Large intestine (tissue), 3 donors: ENCODE data around the gene RLN1. TPM values are rescaled to one million over a fixed set of nuclear protein-coding genes. Genes with fewer than 3 reads are reported as not detected.
"Not testable (repeated sequence)": the region's sequence is repeated elsewhere in the genome, so short reads cannot be mapped to it uniquely, and the experiment has no call there.

Experiments
- DNase-seq, 2 donors: peaks; one replicate each; pipeline versions ENCODE4 v3.0.0 to v3.0.0-alpha.2; 2013
- H3K27ac ChIP-seq: one replicate; pipeline ENCODE4 v1.5.1; 2013; ENCODE audit warnings: low read length
- H3K27me3 ChIP-seq: 2 replicates; pipeline ENCODE4 v1.6.1; 2013; ENCODE audit warnings: low read length; ENCODE audit not compliant: control insufficient read depth, insufficient read depth
- H3K36me3 ChIP-seq: 2 replicates; pipeline ENCODE4 v1.6.1; 2013; ENCODE audit warnings: low read length; ENCODE audit not compliant: control insufficient read depth, insufficient read depth
- H3K4me1 ChIP-seq: one replicate; pipeline ENCODE4 v1.6.1; 2013; ENCODE audit warnings: low read length; ENCODE audit not compliant: control insufficient read depth, insufficient read depth
- H3K4me3 ChIP-seq: one replicate; pipeline ENCODE4 v1.5.1; 2013; ENCODE audit warnings: low read length
- H3K9me3 ChIP-seq: one replicate; pipeline ENCODE4 v1.6.1; 2013; ENCODE audit warnings: mild to moderate bottlenecking, low read depth, low read length, moderate library complexity; ENCODE audit not compliant: control insufficient read depth
- WGBS: methylation state at CpG from one replicate; pipeline ENCODE4 v1.1.5; 2013; ENCODE audit warnings: low lambda C conversion rate; ENCODE audit not compliant: insufficient coverage; 5-methylcytosine and 5-hydroxymethylcytosine counted together
- polyA plus RNA-seq: library from polyadenylated mRNA; unstranded; fragments of 120-200 nt; gene quantifications from one replicate; pipeline ENCODE4 v1.2.1, GENCODE V29; 2013

Gene RLN1
- polyA plus RNA-seq, 1 donor = not detected

DNA sequence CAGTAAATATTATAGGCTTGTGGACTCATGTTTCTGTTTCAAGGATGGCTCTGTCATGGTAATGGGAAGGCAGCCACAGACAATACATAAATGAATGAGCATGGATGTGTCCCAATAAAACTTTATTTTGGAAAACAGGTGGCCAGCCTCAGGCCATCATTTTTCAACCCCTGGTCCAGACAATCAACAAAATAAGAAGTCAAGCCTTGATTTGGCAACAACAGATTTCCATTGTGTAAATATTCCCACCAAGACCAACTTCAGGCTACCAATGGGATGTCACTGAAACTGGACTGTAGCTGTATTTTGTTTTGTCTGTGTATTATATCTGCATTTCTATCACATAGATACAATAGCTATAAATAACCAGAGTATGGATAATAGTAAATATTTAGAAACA is 20.7 kb upstream of the RLN1 start:
- no peak for DNase-seq
- H3K27ac ChIP-seq = no peak overlapping the region
- no peaks in the 10 kb centered on the region for H3K27me3 ChIP-seq
- no peaks in the 10 kb centered on the region for H3K9me3 ChIP-seq
- H3K4me3 ChIP-seq = no peak overlapping the region
- H3K36me3 ChIP-seq = peaks cover 2% of the 10 kb centered on the region
- no peaks in the 10 kb centered on the region for H3K4me1 ChIP-seq

DNA sequence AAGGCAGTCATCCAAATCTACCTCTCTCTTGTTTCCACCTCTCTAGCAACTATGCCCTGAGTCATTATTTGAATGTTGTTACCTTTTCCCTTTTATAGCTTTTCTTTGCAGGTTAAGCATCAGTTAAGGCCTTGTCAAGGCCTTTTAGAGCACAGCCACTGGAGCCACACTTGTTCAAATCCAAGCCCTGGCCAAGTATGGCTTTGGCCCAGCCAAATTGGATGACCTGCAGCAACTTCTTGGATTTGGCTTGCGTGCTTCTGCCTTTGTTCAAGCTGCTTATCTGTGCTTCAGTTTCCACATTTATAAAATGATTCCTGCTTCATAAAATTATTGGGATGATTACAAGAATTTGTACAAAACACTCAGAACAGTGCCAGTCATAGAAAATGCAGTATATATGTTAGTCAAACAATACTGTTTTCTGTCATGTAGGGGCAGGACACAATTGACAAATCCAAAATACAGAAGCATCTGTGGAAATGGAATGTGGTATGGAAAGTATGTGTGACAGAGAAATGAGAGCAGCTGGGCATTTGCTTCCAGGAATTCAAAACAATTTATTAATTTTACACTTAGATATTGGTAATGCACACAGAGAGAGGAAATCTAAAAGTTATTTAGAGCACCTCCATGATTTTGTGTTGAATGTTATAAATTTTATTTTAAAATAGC is 17.9 kb upstream of the RLN1 start:
- no CpG with 5 or more reads among the region's 1 CpG for WGBS
- no peak for DNase-seq
- no peak overlapping the region for H3K4me3 ChIP-seq
- no peaks in the 10 kb centered on the region for H3K27me3 ChIP-seq
- peaks cover 2% of the 10 kb centered on the region for H3K36me3 ChIP-seq
- no peaks in the 10 kb centered on the region for H3K9me3 ChIP-seq
- H3K4me1 ChIP-seq = no peaks in the 10 kb centered on the region
- H3K27ac ChIP-seq = no peak overlapping the region

DNA sequence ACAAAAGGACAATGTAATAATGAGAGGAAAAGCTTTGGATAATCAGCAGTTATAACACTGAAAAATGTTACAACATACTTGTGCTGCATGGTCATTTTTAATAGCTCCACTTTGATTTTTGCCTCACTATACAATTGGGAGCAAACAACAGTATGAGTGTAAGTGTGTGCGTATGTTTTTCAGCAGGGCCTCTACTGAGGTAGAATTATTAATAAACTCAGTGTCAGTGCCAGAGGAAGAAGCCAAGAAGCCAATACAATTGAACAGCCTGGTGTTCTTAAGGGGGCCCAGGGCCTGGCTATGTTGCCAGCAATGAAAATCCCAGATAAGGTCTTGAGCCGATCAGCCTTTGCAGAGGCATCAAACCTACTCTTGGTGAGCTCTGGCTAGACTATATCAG is 16.1 kb upstream of the RLN1 start:
- H3K36me3 ChIP-seq = peaks cover 2% of the 10 kb centered on the region
- H3K27me3 ChIP-seq = no peaks in the 10 kb centered on the region
- DNase-seq = no peak
- no peak overlapping the region for H3K4me3 ChIP-seq
- H3K4me1 ChIP-seq = no peaks in the 10 kb centered on the region
- WGBS = no CpG with 5 or more reads among the region's 2 CpGs
- no peaks in the 10 kb centered on the region for H3K9me3 ChIP-seq
- no peak overlapping the region for H3K27ac ChIP-seq

DNA sequence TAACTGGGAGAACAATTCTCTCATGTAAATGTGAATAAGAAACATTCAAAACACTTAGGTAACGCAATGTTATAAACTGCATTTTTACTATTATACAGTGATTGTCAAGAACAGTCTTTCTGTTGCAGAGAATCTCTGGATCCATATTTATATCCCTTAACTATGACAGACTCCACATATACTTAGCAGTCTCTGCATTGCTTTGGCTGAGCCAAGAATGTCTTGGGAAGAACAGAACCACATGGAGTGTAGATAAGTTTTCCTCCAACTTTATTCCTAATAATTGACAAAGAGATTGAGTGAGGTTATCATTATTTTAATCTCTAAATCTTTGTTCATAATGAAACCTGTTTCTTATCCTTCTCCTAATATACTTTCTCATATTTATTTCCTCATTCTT is 15.6 kb upstream of the RLN1 start:
- no peaks in the 10 kb centered on the region for H3K9me3 ChIP-seq
- WGBS = 100% methylated on average over 1 of the region's 1 CpG
- DNase-seq = no peak
- no peak overlapping the region for H3K4me3 ChIP-seq
- H3K4me1 ChIP-seq = no peaks in the 10 kb centered on the region
- H3K27ac ChIP-seq = no peak overlapping the region
- H3K27me3 ChIP-seq = no peaks in the 10 kb centered on the region
- peaks cover 2% of the 10 kb centered on the region for H3K36me3 ChIP-seq

DNA sequence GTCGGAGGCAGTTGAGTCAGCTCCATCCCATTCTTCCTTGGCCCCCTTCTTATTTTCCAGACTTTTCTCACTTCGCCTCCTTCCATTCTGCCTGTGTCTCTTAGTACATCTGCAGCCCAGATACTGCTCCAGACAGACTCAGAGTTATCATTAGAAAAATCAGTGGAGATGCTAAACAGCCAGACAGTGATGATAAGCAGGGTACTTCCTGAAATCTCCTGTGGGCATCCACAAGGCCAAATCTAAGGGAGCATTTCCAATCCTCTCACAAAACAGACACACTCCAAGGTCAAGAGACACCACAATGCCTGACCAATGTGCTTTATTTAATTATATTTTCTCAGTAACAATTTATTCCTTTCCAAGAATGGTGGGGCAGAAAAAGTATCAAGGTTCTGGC is 14.5 kb upstream of the RLN1 start:
- Histone ChIP-seq H3K4me1 (no peaks in the 10 kb centered on the region), H3K4me3 (no peak overlapping the region), H3K27ac (no peak overlapping the region), H3K9me3 (peaks cover 7% of the 10 kb centered on the region), H3K27me3 (no peaks in the 10 kb centered on the region), H3K36me3 (peaks cover 2% of the 10 kb centered on the region)
- no peak for DNase-seq
- 100% methylated on average over 1 of the region's 2 CpGs for WGBS

DNA sequence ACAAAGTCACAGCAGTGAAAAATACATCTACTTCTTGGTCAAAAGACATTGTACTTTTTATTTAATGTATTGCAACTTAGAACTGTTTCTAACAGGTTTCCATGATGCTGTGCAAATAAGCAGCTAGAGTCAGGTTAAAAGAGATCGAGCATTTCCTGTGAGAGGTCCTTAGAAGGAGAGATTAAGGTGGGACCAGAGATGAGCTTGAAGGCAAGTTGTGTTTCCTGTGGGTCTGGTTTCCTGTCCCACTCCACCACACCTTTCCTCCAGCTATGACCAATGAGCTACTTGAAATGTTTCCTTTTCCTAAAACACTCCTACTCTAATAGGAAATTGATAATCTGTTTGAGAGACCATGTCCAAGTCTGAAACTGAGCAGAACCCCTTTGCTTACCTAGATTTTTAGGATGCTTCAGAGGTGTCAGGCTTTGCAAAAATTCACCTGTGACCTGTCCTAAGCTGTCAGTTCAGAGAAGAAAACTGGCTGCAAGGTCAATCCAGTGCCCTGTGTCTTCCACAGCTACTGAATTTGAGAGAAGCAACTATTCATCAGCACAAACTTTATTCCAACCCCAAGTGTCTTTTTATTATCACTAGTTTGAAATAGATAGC is 13.1 kb upstream of the RLN1 start:
- no peak for DNase-seq
- WGBS = 86% methylated on average over 1 of the region's 1 CpG
- no peaks in the 10 kb centered on the region for H3K4me1 ChIP-seq
- no peak overlapping the region for H3K27ac ChIP-seq
- H3K36me3 ChIP-seq = peaks cover 2% of the 10 kb centered on the region
- no peak overlapping the region for H3K4me3 ChIP-seq
- H3K9me3 ChIP-seq = peaks cover 7% of the 10 kb centered on the region
- H3K27me3 ChIP-seq = no peaks in the 10 kb centered on the region

DNA sequence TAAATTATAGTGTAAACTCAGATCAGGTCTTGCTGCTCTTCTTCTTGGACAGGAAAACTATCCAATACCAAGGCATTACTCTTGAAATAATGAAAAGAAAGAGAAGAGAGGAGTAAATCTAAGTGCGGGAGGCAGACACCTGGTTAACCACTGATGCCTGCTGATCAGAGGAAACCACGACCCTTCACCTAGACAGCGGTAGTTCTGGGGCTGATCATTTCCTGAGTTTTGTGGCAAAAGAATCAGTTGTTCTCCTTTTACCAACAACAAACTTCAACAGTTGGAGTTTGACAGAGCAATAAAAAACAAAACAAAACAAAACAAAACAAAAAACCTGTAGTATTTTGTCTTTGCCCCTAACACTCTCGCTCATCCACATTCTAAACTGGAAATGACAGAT is 3.0 kb downstream of the RLN1 start:
- no peaks in the 10 kb centered on the region for H3K4me1 ChIP-seq
- H3K9me3 ChIP-seq = no peaks in the 10 kb centered on the region
- no peak for DNase-seq
- H3K27me3 ChIP-seq = no peaks in the 10 kb centered on the region
- WGBS = 83% methylated on average over 1 of the region's 4 CpGs
- no peak overlapping the region for H3K27ac ChIP-seq
- no peaks in the 10 kb centered on the region for H3K36me3 ChIP-seq
- H3K4me3 ChIP-seq = no peak overlapping the region

DNA sequence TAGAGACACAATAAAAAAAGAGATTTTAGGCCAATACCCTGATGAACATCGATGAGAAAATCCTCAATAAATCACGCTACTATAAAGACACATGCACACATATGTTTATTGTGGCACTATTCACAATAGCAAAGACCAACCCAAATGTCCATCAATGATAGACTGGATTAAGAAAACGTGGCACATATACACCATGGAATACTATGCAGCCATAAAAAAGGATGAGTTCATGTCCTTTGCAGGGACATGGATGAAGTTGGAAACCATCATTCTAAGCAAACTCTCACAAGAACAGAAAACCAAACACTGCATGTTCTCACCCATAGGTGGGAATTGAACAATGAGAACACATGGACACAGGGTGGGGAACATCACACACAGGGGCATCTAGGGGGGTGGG is 8.4 kb downstream of the RLN1 start:
- H3K27ac ChIP-seq, H3K36me3 ChIP-seq, H3K9me3 ChIP-seq, H3K4me3 ChIP-seq, H3K27me3 ChIP-seq, H3K4me1 ChIP-seq, DNase-seq: not testable (repeated sequence)
- no CpG with 5 or more reads among the region's 3 CpGs for WGBS

DNA sequence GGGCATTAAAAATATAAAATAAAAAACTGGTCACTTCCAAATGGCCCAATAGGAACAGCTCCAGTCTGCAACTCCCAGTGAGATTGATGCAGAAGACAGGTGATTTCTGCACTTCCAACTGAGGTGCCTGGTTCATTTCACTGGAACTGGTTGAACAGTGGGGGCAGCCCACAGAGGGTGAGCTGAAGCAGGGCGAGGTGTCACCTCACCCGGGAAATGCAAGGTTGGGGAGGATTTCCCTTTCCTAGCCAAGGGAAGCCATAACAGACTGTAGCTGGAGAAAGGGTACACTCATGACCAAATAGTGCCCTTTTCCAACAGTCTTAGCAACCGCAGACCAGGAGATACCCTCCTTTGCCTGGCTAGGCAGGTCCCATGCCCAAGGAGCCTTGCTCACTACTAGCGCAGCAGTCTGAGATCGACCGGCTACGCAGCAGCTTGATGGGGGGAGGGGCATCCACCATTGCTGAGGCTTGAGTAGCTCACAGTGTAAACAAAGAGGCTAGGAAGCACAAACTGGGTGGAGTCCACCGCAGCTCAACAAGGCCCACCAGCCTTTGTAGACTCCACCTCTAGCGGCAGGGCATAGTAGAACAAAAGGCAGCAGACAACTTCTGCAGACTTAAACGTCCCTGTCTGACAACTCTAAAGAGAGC is 12.7 kb downstream of the RLN1 start:
- WGBS = no CpG with 5 or more reads among the region's 10 CpGs
- no peak overlapping the region for H3K27ac ChIP-seq
- H3K9me3 ChIP-seq = no peaks in the 10 kb centered on the region
- H3K4me1 ChIP-seq = no peaks in the 10 kb centered on the region
- no peak overlapping the region for H3K4me3 ChIP-seq
- no peaks in the 10 kb centered on the region for H3K36me3 ChIP-seq
- peak; percentile 8 to 9 for DNase-seq
- H3K27me3 ChIP-seq = no peaks in the 10 kb centered on the region

DNA sequence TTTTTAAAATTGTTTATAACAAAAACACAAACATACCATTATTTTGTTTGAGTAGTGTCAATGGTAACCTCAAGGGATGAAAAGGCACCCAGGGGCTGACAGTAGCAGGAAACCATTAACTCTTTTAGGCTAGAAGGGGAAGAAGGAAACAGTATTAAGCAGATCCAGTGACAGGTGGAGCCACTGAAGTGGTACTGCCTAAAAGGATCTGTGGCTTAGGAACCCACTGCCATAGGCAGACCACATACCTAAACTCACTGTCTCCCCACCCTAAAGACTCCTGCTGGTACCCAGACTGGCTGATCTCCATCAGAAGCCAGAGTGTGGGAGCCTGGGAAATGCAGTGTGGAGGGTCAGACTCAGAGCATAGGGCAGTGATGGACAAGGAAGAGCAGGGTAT is 13.5 kb downstream of the RLN1 start:
- Histone ChIP-seq H3K4me1 (no peaks in the 10 kb centered on the region), H3K27ac (no peak overlapping the region), H3K27me3 (no peaks in the 10 kb centered on the region), H3K9me3 (no peaks in the 10 kb centered on the region), H3K36me3 (no peaks in the 10 kb centered on the region), H3K4me3 (no peak overlapping the region)
- no peak for DNase-seq

DNA sequence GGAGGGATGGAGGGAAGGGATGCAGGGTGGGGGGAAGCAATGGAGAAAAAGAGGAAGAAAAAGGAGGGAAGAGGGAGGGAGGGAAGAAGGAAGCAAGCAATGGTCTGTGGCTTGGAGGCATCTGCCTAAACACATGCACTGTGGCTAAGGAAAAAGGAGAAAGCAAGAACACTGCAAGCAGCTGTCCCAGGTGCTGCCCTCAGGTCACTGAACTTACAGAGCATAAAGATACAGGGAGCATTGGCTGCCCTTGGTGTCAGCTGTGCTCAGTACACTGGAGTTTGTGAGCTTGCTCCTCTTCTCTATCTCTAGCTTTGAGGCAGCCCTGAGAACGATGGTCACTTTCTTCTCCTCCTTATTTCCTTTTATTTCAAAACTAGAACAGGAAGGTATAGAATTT is 18.1 kb downstream of the RLN1 start:
- WGBS = no CpG with 5 or more reads among the region's 1 CpG
- H3K4me1 ChIP-seq = not testable (repeated sequence)

More for the DNA sequence above, 18.1 kb downstream of the RLN1 start:
- not testable (repeated sequence) for DNase-seq, H3K27ac ChIP-seq, H3K4me3 ChIP-seq, H3K27me3 ChIP-seq, H3K9me3 ChIP-seq, H3K36me3 ChIP-seq
